Measurements from ENCODE around the gene HCK.

DNA sequence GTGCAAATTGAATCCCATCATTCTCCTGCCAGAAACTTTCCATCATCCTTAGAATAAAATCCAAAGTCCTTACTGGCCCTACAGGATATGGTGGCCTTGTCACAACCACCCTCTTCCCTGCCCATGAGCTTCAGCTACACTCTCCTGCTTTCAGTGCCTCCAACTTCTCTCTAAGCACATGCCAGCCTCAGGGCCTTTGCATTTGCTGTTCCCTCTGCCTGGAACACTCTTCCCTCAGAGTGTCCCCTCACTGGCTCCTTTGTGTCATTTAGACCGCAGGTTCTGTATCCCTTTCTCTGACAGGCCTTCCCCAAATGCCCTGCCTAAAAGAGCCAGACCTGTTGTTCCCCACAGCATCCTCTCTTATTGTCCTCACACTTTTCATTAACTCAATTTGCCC is 18.2 kb downstream of the HCK start:
- TF ChIP-seq EP300 (IDR thresholded peaks at IDR 0.05) (no peak), POLR2A (IDR thresholded peaks at IDR 0.05) (no peak), POLR2AphosphoS5 (IDR thresholded peaks at IDR 0.05) (no peak)
- TF ChIP-seq, protein P1, sequence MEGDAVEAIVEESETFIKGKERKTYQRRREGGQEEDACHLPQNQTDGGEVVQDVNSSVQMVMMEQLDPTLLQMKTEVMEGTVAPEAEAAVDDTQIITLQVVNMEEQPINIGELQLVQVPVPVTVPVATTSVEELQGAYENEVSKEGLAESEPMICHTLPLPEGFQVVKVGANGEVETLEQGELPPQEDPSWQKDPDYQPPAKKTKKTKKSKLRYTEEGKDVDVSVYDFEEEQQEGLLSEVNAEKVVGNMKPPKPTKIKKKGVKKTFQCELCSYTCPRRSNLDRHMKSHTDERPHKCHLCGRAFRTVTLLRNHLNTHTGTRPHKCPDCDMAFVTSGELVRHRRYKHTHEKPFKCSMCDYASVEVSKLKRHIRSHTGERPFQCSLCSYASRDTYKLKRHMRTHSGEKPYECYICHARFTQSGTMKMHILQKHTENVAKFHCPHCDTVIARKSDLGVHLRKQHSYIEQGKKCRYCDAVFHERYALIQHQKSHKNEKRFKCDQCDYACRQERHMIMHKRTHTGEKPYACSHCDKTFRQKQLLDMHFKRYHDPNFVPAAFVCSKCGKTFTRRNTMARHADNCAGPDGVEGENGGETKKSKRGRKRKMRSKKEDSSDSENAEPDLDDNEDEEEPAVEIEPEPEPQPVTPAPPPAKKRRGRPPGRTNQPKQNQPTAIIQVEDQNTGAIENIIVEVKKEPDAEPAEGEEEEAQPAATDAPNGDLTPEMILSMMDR (IDR thresholded peaks at IDR 0.05), result no peak

All from sigmoid colon (tissue), 4 donors.